ENCODE measurements around the gene PAFAH1B2.
A peak's percentile ranks its signal among the peaks of the same experiment; 100 is the strongest.

Gene PAFAH1B2

GRCh38 chr11:117178210-117179034, 34.3 kb downstream of the PAFAH1B2 start, which contains the start of gene SIDT2:
SIDT2 (plus strand) TSS chr11:117178743; CDS start chr11:117179264, 521 bp downstream.
- no peak within 1 kb of the TSS for H2AK5ac ChIP-seq (ENCODE audit: low read length)
- peak within 1 kb of the TSS; percentile 84 for H3K27ac ChIP-seq (ENCODE audit: low read depth, low read length)
- no peak within 1 kb of the TSS for H2BK15ac ChIP-seq (replicated peaks; ENCODE audit: low read depth)
- H3K4ac ChIP-seq (ENCODE audit: low read depth, low read length) = peak within 1 kb of the TSS; percentile 64
- WGBS (ENCODE audit: extremely low coverage, insufficient coverage, low lambda C conversion rate) = no CpG with 5 or more reads among the region's 51 CpGs
- H3K56ac ChIP-seq (ENCODE audit: low read length) = peak within 1 kb of the TSS; percentile 98
- H4K5ac ChIP-seq (ENCODE audit: low read length) = no peak within 1 kb of the TSS
- peaks cover 7% of the 10 kb centered on the region for H3K4me1 ChIP-seq (ENCODE audit: control insufficient read depth, low read depth, low read length)
- H3K79me2 ChIP-seq (ENCODE audit: control insufficient read depth, insufficient read depth, low read length) = no peaks in the 10 kb centered on the region
- H2BK120ac ChIP-seq (ENCODE audit: low read depth, low read length) = no peak within 1 kb of the TSS
- peak within 1 kb of the TSS; percentile 74 for H2BK5ac ChIP-seq (ENCODE audit: low read length)
- DNase-seq = peak; percentile 98
- peak within 1 kb of the TSS; percentile 42 for H4K8ac ChIP-seq (ENCODE audit: low read depth, low read length)
- no peaks in the 10 kb centered on the region for H3K27me3 ChIP-seq (ENCODE audit: insufficient read depth, low read length, poor library complexity)
- peak within 1 kb of the TSS; percentile 73 for H3K4me3 ChIP-seq (ENCODE audit: low read length)
- peak within 1 kb of the TSS; percentile 98 for H3K4me2 ChIP-seq (ENCODE audit: low read length)
- peak within 1 kb of the TSS; percentile 87 for H3K23ac ChIP-seq (ENCODE audit: low read length)
- no peaks in the 10 kb centered on the region for H3K79me1 ChIP-seq (ENCODE audit: low read length)
- H3K18ac ChIP-seq (ENCODE audit: low read length) = peak within 1 kb of the TSS; percentile 81
- H3K36me3 ChIP-seq (ENCODE audit: control insufficient read depth, insufficient read depth, low read length) = peaks cover 2% of the 10 kb centered on the region
- peak within 1 kb of the TSS; percentile 94 for H3K9ac ChIP-seq (ENCODE audit: low read length)

GRCh38 chr11:117179048-117179999, 35.2 kb downstream of the PAFAH1B2 start:
- Histone ChIP-seq H2BK120ac (ENCODE audit: low read depth, low read length) (no peak overlapping the region), H3K9ac (ENCODE audit: low read length) (peak overlapping the region; percentile 94), H3K4me2 (ENCODE audit: low read length) (peak overlapping the region; percentile 98), H2AK5ac (ENCODE audit: low read length) (no peak overlapping the region), H2BK15ac (replicated peaks; ENCODE audit: low read depth) (no peak overlapping the region), H3K79me1 (ENCODE audit: low read length) (no peaks in the 10 kb centered on the region), H3K18ac (ENCODE audit: low read length) (peak overlapping the region; percentile 81), H3K79me2 (ENCODE audit: control insufficient read depth, insufficient read depth, low read length) (no peaks in the 10 kb centered on the region), H4K8ac (ENCODE audit: low read depth, low read length) (no peak overlapping the region), H3K4ac (ENCODE audit: low read depth, low read length) (peak overlapping the region; percentile 64), H3K36me3 (ENCODE audit: control insufficient read depth, insufficient read depth, low read length) (no peaks in the 10 kb centered on the region), H3K23ac (ENCODE audit: low read length) (peak overlapping the region; percentile 87), H2BK5ac (ENCODE audit: low read length) (peak overlapping the region; percentile 74), H3K4me3 (ENCODE audit: low read length) (peak overlapping the region; percentile 73), H3K27me3 (ENCODE audit: insufficient read depth, low read length, poor library complexity) (no peaks in the 10 kb centered on the region), H3K4me1 (ENCODE audit: control insufficient read depth, low read depth, low read length) (peaks cover 7% of the 10 kb centered on the region), H4K5ac (ENCODE audit: low read length) (no peak overlapping the region), H3K56ac (ENCODE audit: low read length) (peak overlapping the region; percentile 98), H3K27ac (ENCODE audit: low read depth, low read length) (peak overlapping the region; percentile 84)
- WGBS (ENCODE audit: extremely low coverage, insufficient coverage, low lambda C conversion rate) = no CpG with 5 or more reads among the region's 39 CpGs
- peak; percentile 38 for DNase-seq

GRCh38 chr11:117180020-117180419, 35.9 kb downstream of the PAFAH1B2 start:
- Histone ChIP-seq H3K27ac (ENCODE audit: low read depth, low read length) (no peak overlapping the region), H3K56ac (ENCODE audit: low read length) (peak overlapping the region; percentile 98)
- no CpG with 5 or more reads among the region's 4 CpGs for WGBS (ENCODE audit: extremely low coverage, insufficient coverage, low lambda C conversion rate)

GRCh38 chr11:117180661-117181585, 36.8 kb downstream of the PAFAH1B2 start:
- Histone ChIP-seq H3K56ac (ENCODE audit: low read length) (peak overlapping the region; percentile 64), H3K27me3 (ENCODE audit: insufficient read depth, low read length, poor library complexity) (no peaks in the 10 kb centered on the region), H3K18ac (ENCODE audit: low read length) (no peak overlapping the region), H3K27ac (ENCODE audit: low read depth, low read length) (no peak overlapping the region), H2BK15ac (replicated peaks; ENCODE audit: low read depth) (no peak overlapping the region), H3K79me1 (ENCODE audit: low read length) (no peaks in the 10 kb centered on the region), H2AK5ac (ENCODE audit: low read length) (peak overlapping the region; percentile 4), H3K79me2 (ENCODE audit: control insufficient read depth, insufficient read depth, low read length) (no peaks in the 10 kb centered on the region), H4K8ac (ENCODE audit: low read depth, low read length) (no peak overlapping the region), H3K4me3 (ENCODE audit: low read length) (no peak overlapping the region), H3K4me1 (ENCODE audit: control insufficient read depth, low read depth, low read length) (peaks cover 7% of the 10 kb centered on the region), H4K5ac (ENCODE audit: low read length) (no peak overlapping the region), H3K36me3 (ENCODE audit: control insufficient read depth, insufficient read depth, low read length) (no peaks in the 10 kb centered on the region), H3K9ac (ENCODE audit: low read length) (no peak overlapping the region), H3K23ac (ENCODE audit: low read length) (no peak overlapping the region), H2BK120ac (ENCODE audit: low read depth, low read length) (no peak overlapping the region), H3K4ac (ENCODE audit: low read depth, low read length) (peak overlapping the region; percentile 75), H3K4me2 (ENCODE audit: low read length) (no peak overlapping the region), H2BK5ac (ENCODE audit: low read length) (no peak overlapping the region)
- WGBS (ENCODE audit: extremely low coverage, insufficient coverage, low lambda C conversion rate) = no CpG with 5 or more reads among the region's 22 CpGs
- peak; percentile 94 for DNase-seq

More at GRCh38 chr11:117180020-117180419, 35.9 kb downstream of the PAFAH1B2 start:
- Histone ChIP-seq H3K23ac (ENCODE audit: low read length) (no peak overlapping the region), H3K79me2 (ENCODE audit: control insufficient read depth, insufficient read depth, low read length) (no peaks in the 10 kb centered on the region), H3K4ac (ENCODE audit: low read depth, low read length) (no peak overlapping the region), H2BK120ac (ENCODE audit: low read depth, low read length) (no peak overlapping the region), H3K27me3 (ENCODE audit: insufficient read depth, low read length, poor library complexity) (no peaks in the 10 kb centered on the region), H3K4me1 (ENCODE audit: control insufficient read depth, low read depth, low read length) (peaks cover 7% of the 10 kb centered on the region), H3K18ac (ENCODE audit: low read length) (peak overlapping the region; percentile 51), H3K4me3 (ENCODE audit: low read length) (no peak overlapping the region), H3K4me2 (ENCODE audit: low read length) (no peak overlapping the region), H3K36me3 (ENCODE audit: control insufficient read depth, insufficient read depth, low read length) (no peaks in the 10 kb centered on the region), H4K5ac (ENCODE audit: low read length) (no peak overlapping the region), H3K79me1 (ENCODE audit: low read length) (no peaks in the 10 kb centered on the region), H3K9ac (ENCODE audit: low read length) (peak overlapping the region; percentile 94), H2AK5ac (ENCODE audit: low read length) (no peak overlapping the region), H2BK15ac (replicated peaks; ENCODE audit: low read depth) (no peak overlapping the region), H2BK5ac (ENCODE audit: low read length) (no peak overlapping the region), H4K8ac (ENCODE audit: low read depth, low read length) (no peak overlapping the region)
- DNase-seq = peak; percentile 31

All from mesendoderm (in vitro differentiated cells).